ENCODE results near the gene SCNN1B. TPM values are rescaled to one million over a fixed set of nuclear protein-coding genes. Genes with fewer than 3 reads are reported as not detected.
A peak's percentile ranks its signal among the peaks of the same experiment; 100 is the strongest.

The SCNN1B gene
- total RNA-seq, 1 donor from 2014 or later = 55.8 TPM

GRCh38 chr16:23320693-23321092 is 18.6 kb downstream of the SCNN1B start:
- DNase-seq (ENCODE audit: low spot score) = peak; percentile 53

DNA sequence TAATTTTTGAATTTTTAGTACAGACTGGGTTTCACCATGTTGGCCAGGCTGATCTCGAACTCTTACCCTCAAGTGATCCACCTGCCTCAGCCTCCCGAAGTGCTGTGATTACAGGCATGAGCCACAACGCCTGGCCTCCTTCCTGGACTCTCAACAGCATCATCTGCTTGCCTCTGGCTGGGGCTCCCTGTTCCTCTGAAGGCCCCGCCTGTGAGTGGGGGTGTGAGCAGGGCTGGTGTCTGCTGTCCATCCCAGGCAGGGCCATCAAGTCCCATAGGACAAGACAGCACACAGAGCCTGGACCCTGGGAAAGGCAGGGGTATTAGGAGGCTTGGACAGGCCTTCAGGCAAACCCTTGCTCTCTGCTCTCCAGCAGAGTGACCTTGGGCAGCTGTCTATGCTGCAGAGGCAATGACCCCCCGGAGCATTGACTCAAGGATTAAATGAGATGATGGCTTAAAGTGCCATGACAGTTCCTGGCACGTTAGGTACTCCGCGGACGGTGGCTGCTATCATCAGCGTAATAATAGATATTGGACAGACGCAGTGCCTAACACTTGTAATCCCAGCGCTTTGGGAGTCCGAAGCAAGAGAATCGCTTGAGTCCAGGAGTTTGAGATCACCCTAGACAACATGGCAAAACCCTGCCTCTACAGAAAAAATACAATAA is 19.2 kb downstream of the SCNN1B start:
- DNase-seq (ENCODE audit: low spot score) = no peak

DNA sequence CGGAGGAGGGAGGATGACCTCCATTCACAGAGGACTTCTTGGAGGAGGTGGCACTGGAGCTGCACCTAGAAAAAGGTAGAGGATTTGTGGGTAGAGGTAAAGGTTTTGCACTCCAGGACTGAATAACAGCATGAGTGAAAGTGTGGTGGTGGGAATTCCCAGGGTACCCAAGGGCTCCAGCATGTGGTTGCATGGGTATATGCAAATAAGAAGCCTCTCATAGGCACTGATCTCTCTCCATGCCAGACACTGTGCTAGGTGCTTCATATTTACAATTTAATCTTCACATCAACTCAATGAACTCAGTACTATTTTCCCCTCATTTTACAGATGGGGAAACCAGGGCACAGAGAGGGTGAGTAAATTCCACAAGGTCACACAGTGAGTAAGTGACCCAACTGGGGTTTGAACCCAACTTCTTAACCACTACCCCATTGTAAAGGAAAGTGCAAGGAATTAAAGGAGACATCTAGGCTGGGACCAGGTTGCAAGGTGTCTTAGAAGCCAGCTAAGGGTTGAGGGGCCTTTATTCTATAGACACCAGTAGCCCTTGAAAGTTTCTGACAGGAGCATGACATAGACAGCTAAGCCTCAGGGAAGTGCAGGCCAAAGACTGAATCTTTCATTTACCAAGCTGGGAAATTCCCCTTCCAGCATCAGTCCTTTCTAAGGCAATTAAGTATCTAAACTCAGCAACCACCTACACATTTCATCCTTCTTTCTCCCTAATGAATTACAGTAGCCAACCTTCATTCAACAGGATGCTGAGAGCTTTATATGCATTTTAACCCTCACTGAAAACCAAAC is 21.3 kb downstream of the SCNN1B start:
- DNase-seq (ENCODE audit: low spot score) = no peak

- peak; percentile 52 for DNase-seq (ENCODE audit: low spot score)
Observed at GRCh38 chr16:23324727-23325126, 22.6 kb downstream of the SCNN1B start.

DNA sequence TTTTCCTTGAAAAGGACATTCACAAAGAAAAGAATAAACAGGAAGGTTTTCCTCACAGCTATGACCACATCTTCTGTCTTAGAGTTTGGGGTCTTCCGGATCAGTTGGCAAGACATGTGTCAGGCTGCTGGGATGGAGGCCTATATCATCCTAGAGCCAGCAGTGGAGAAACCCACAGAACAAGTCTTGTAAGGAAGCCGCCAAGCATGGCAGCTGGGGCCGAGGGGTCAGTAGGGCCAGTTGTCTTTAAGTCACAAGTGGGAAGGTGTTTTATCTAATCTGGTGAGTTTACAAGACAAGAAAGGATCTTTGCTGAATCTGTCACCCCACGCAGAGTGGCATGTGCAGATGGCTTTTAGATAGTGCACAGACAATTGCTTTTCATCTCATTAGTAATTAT is 25.7 kb downstream of the SCNN1B start:
- no peak for DNase-seq (ENCODE audit: low spot score)

- no peak for DNase-seq (ENCODE audit: low spot score)
Observed at GRCh38 chr16:23330161-23330560, 28.1 kb downstream of the SCNN1B start.

DNA sequence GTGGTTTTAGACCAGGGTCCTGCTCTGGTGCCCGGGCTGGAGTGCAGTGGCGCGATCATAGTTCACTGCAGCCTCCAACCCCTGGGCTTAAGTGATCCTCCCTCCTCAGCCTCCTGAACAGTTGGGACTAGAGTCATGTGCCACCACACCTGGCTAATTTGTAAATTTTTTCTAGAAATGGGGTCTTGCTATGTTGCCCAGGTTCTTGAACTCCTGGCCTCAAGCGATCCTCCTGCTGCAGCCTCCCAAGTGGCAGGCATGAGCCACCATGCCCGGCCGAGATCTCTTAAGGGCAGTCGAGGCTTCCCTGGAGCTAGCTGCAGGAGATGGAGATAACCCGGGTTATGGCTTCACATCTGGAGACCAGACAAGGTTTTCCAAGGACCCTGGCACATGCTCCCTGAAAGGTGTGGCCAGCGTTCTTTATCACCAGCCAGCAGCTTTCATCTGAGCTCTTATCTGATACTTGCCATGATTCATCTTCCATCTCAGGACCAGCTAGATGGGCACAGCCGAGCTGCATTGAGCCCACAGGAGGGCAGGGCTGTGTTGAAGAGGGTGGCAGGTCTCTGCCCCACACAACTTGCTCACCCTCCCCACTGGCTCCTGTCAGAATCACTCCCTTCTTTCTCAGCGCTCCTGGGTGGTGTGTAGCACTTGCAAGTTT is 28.6 kb downstream of the SCNN1B start:
- DNase-seq (ENCODE audit: low spot score) = no peak

DNA sequence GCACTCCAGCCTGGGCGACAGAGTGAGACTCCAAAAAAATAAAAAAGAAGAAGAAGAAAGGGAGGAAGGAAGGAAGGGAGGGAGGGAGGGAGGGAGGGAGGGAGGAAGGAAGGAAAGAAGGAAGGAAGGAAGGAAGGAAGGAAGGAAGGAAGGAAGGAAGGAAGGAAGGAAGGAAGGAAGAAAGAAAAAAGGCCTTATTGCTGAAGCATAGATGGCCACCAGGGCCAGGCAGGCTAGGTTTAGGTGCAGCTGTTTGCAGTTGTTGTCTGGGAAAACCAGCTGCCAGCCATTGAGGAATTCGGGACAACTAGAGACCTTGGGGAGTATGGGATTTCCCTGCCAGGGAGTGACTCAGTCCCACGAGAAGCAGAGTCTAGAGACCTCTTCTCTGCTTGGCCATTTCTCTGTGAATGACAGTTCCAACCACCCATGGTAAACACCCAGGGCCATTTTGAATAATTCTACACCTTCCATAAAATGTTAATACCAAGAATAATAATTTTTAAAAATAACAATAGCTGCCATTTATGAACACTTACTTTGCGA is 31.0 kb downstream of the SCNN1B start:
- no peak for DNase-seq (ENCODE audit: low spot score)

DNA sequence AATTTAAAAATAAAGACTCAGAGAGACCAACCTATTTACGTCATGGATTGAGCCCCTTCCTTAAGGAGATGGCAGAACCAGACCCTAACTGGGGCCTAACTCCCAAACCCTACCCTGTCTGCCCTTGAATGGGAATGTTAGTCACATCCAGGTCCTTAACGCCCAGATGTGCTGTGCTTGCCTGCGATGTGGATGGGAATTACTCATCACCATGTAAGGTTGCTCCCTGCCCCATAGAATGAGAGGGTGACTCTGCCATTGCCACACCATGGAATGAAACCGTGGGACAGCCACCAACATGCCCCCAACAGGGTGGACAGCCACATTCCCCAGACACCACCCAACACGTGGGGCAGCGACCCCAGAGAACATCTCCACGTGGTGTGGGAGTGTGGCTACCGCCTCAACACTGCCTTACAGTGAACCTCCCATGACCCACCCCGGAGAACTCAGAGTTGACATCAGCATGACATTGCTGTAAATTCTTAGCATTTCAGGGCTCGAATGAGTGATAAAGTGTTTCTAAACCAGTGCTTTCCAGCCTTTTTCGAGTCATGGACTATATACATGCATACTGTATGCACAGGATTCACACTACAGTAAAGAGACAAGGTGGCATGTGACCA is 31.8 kb downstream of the SCNN1B start:
- no peak for DNase-seq (ENCODE audit: low spot score)

GRCh38 chr16:23334457-23334853 is 32.4 kb downstream of the SCNN1B start:
- DNase-seq (ENCODE audit: low spot score) = no peak

GRCh38 chr16:23334950-23335349 is 32.8 kb downstream of the SCNN1B start:
- no peak for DNase-seq (ENCODE audit: low spot score)

GRCh38 chr16:23337836-23338550 is 35.9 kb downstream of the SCNN1B start:
- DNase-seq (ENCODE audit: low spot score) = no peak

GRCh38 chr16:23339787-23340186 is 37.7 kb downstream of the SCNN1B start:
- DNase-seq (ENCODE audit: low spot score) = no peak

DNA sequence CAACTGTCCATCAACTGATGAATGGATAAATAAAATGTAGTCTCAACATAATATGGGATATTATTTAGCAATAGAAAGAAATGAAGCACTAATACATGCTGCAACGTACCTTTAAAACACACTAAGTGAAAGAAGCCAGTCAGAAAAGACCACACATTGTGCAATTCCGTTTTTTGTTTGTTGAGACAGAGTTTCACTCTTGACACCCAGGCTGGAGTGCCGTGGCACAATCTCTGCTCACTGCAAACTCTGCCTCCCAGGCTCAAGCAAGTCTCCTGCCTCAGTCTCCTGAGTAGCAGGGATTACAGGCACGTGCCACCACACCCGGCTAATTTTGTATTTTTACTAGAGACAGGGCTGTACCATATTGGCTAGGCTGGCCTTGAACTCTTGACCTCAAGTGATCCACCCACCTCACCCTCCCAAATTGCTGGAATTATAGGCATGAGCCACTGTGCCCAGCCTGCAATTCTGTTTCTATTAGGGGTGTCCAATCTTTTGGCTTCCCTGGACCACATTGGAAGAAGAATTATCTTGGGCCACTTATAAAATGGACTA is 40.1 kb downstream of the SCNN1B start:
- DNase-seq (ENCODE audit: low spot score) = no peak

DNA sequence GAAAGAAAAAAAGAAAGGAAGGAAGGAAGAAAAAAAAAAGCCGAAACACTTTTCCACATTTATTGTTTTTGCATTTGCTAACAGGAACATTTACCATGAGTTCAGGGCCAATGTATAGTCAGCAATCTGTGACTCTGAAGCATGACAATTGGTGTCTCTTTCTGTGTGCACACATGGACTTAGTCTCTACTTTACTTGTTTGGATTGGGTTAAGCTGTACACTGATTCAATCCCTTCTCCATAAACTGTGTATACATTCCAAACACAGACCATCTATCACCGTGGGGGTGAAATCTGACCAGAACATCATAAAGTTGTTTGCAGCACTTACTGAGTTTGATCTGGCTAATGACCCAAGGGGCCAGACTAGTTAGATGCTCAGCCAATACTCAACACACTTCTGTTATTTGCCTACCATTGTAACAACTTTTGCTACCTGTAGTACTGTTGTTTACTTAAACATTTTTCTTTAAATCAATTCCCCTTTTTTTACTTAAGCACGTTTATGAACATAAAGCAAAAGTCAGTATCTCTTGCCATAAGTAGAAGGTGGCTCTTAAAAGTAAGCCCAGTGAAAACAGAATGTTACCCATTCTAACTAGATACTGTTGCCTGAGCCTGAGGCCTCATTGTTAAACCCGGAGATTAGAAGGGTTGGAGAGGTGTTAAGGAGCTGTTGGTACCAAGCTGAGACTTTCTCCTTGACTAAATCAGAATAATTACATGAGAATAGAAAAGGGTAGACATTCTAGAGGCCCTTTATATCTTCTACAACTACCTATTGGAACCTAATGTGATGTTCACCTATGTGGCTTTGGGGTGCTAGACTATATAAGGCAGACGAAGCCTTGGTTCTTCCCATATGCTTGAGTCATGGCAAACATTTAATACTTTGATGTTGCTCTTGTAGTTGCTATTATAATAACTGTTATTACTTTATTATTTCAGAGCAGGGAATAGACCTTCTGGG is 41.8 kb downstream of the SCNN1B start:
- DNase-seq (ENCODE audit: low spot score) = no peak

DNA sequence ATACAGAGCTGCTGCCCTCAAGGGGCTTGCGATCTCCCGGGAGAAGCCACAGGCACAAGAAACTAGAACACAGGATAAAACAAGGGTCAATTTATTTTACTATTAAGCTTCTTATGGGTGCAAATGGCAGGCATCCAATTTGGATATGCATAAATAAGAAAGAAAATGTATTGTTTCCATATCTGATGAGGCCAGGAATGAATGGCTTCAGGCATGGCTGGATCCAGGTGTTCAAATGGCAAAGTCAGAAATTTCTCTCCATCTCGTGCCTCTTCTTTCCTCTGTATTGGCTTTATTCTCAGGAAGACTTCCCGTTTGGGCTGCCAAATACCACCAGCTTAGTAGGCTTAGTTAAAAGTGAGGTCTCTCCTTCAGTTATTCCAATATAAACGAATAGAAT is 43.1 kb downstream of the SCNN1B start:
- DNase-seq (ENCODE audit: low spot score) = no peak

DNA sequence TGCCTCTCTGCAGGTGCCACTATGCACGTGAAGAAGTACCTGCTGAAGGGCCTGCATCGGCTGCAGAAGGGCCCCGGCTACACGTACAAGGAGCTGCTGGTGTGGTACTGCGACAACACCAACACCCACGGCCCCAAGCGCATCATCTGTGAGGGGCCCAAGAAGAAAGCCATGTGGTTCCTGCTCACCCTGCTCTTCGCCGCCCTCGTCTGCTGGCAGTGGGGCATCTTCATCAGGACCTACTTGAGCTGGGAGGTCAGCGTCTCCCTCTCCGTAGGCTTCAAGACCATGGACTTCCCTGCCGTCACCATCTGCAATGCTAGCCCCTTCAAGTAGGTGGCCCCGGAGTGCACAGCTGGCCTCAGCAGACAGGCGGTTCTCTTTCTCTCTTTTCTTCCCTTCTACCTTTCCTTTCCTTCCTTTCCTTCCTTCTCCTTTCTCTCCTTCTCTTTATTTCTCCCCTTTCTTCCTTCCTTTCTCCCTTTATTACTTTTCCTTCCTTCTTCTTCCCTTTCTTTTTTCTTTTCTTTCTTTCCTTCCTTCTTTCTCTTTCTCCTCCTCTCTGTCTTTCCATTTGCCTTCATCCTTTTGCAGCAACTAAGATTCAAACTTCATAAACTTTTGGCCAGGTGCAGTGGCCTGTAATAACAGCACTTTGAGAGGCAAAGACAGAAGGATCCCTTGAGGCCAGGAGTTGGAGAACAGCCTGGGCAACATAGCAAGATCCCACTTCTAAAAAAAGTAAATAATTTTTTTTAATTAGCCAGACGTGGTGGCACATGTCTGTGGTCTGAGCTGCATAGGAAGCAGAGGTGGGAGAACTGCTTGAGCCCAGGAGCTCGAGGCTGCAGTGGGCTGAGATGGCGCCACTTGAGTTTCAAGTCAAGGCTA is 46.7 kb downstream of the SCNN1B start:
- DNase-seq (ENCODE audit: low spot score) = no peak

DNA sequence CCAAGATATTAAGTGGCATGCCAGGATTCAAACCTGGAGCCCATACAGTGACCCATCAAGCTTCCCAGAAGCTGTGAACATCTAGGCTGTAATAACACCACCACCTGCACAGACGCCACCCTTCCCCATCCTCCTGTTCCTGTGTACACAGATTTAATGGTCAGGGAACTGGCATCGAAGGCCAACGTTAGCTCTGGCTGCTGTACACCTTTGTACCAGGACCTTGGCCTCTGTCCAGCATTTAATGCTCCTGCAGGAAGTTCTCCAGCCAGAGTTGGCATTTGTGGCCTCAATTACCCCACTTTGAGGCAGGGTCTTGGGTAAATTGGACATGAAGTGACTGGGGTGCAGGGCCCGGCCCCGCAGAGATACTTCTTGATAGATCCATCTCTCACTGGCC is 49.3 kb downstream of the SCNN1B start:
- no peak for DNase-seq (ENCODE audit: low spot score)

GRCh38 chr16:23353440-23353839 is 51.3 kb downstream of the SCNN1B start:
- DNase-seq (ENCODE audit: low spot score) = no peak

All from ureter (tissue), 1 donor.